B cell (primary cell): ENCODE data around the gene MLLT6. TPM values are rescaled to one million over a fixed set of nuclear protein-coding genes. Genes with fewer than 3 reads are reported as not detected.

Experiments
- ATAC-seq: fragments of 200-7000 bp; cut with Tn5 transposase; one replicate; pipeline ENCODE4 v1.10.0; 2021; ENCODE audit warnings: low read depth, mild to moderate bottlenecking, moderate number of reproducible peaks, moderate library complexity
- CTCF ChIA-PET: fragments of 350-600 bp; sonication (Branson Sonifier 250); formaldehyde crosslinking; loops from one replicate; lab custom pipeline; 2021; ENCODE audit warnings: antibody characterized with exemption, inconsistent platforms; lab: Charles Lee
- POLR2A ChIA-PET: fragments of 350-600 bp; sonication (Branson Sonifier 250); formaldehyde crosslinking; loops from one replicate; lab custom pipeline; 2021; ENCODE audit warnings: antibody characterized with exemption; lab: Charles Lee
- DNase-seq: peaks from one replicate; pipeline ENCODE4 v3.0.0; 2013
- H2AFZ ChIP-seq: 2 replicates; pipeline ENCODE4 v1.6.1; 2012; ENCODE audit warnings: mild to moderate bottlenecking, low read depth, low read length; ENCODE audit not compliant: insufficient read depth, poor library complexity, severe bottlenecking
- H3K27ac ChIP-seq, 2 donors: 1 replicate in 1 of 2; 2 replicates in 1 of 2; pipeline ENCODE4 v1.5.1; 2012 to 2013; ENCODE audit warnings: low read length in 2 of 2, mild to moderate bottlenecking in 2 of 2, moderate library complexity in 1 of 2
- H3K27me3 ChIP-seq, 4 experiments: fragments of 200-600 bp in 1 of 4; sonication (generic) in 1 of 4; replicated peaks in 1 of 4; 1 replicate in 2 of 4; 2 replicates in 2 of 4; pipeline versions ENCODE4 v1.6.1 to v1.7.0; 2013 to 2016; ENCODE audit warnings: low read length in 3 of 4, mild to moderate bottlenecking in 2 of 4, mixed read lengths in 1 of 4, moderate library complexity in 1 of 4; ENCODE audit not compliant: insufficient read depth in 4 of 4, control insufficient read depth in 3 of 4; ENCODE audit errors: control extremely low read depth in 1 of 4
- H3K36me3 ChIP-seq, 2 experiments: replicated peaks in 1 of 2; 1 replicate in 1 of 2; 2 replicates in 1 of 2; pipeline versions ENCODE4 v1.6.1 to v1.7.1; 2013; ENCODE audit warnings: low read length in 1 of 2; ENCODE audit not compliant: insufficient read depth in 2 of 2, control insufficient read depth in 1 of 2; ENCODE audit errors: control extremely low read depth in 1 of 2, extremely low read depth in 1 of 2
- H3K4me1 ChIP-seq, 2 donors: fragments of 200-600 bp in 1 of 2; sonication (generic) in 1 of 2; 1 replicate in 1 of 2; 2 replicates in 1 of 2; pipeline versions ENCODE4 v1.5.1 to v1.6.1; 2013 to 2017; ENCODE audit warnings: low read length in 2 of 2; ENCODE audit not compliant: control insufficient read depth in 2 of 2, insufficient read depth in 2 of 2
- H3K4me2 ChIP-seq: replicated peaks from 2 replicates; pipeline ENCODE3; 2012; ENCODE audit warnings: mild to moderate bottlenecking, low read depth, low read length; ENCODE audit not compliant: poor library complexity, severe bottlenecking
- H3K4me3 ChIP-seq, 5 experiments: fragments of 200-600 bp in 1 of 5; sonication (generic) in 1 of 5; 1 replicate in 3 of 5; 2 replicates in 2 of 5; pipeline versions ENCODE4 v1.5.1 to v1.7.0; 2011 to 2016; ENCODE audit warnings: low read length in 4 of 5, mild to moderate bottlenecking in 4 of 5, low read depth in 2 of 5, control low read depth in 1 of 5, moderate library complexity in 1 of 5; ENCODE audit not compliant: insufficient read depth in 1 of 5; ENCODE audit errors: control extremely low read depth in 1 of 5, extremely low read depth in 1 of 5
- H3K79me2 ChIP-seq: fragments of 200-600 bp; sonication (generic); one replicate; pipeline ENCODE4 v1.6.0; 2016; ENCODE audit warnings: low read length; ENCODE audit not compliant: control insufficient read depth, insufficient read depth
- H3K9ac ChIP-seq: fragments of 200-600 bp; sonication (generic); 2 replicates; pipeline ENCODE4 v1.6.1; 2017; ENCODE audit warnings: mild to moderate bottlenecking, low read length, moderate library complexity
- H3K9me3 ChIP-seq, 3 donors: one replicate each; pipeline versions ENCODE4 v1.6.1 to v1.7.1; 2013; ENCODE audit warnings: low read length in 2 of 3; ENCODE audit not compliant: control insufficient read depth in 2 of 3, insufficient read depth in 1 of 3; ENCODE audit errors: control extremely low read depth in 1 of 3
- H4K20me1 ChIP-seq: 2 replicates; pipeline ENCODE4 v1.6.0; 2012; ENCODE audit warnings: mild to moderate bottlenecking, low read length; ENCODE audit not compliant: insufficient read depth, control insufficient read depth, poor library complexity, severe bottlenecking
- H3K27ac Mint-ChIP-seq: one replicate; pipeline ENCODE4 v1.8.0; 2021; ENCODE audit warnings: mixed read lengths
- H3K27me3 Mint-ChIP-seq: one replicate; pipeline ENCODE4 v1.8.0; 2021; ENCODE audit warnings: mixed read lengths
- H3K4me1 Mint-ChIP-seq: one replicate; pipeline ENCODE4 v1.8.0; 2021; ENCODE audit warnings: mixed read lengths
- H3K4me3 Mint-ChIP-seq: one replicate; pipeline ENCODE4 v1.8.0; 2021; ENCODE audit warnings: mixed read lengths
- H3K9me3 Mint-ChIP-seq: one replicate; pipeline ENCODE4 v1.8.0; 2022; ENCODE audit warnings: mixed read lengths; ENCODE audit not compliant: insufficient read depth
- EZH2 ChIP-seq: IDR thresholded peaks from 2 replicates; pipeline ENCODE4 v1.6.1; 2012; ENCODE audit warnings: borderline replicate concordance, low read depth, mild to moderate bottlenecking, moderate library complexity, low read length; ENCODE audit not compliant: insufficient read depth, poor library complexity, severe bottlenecking
- WGBS: methylation state at CpG from one replicate; pipeline ENCODE4 v1.1.5; 2013; ENCODE audit warnings: missing lambda C conversion rate; ENCODE audit not compliant: insufficient coverage; 5-methylcytosine and 5-hydroxymethylcytosine counted together
- intact Hi-C: fragments of 100-400 bp; cut with micrococcal nuclease; formaldehyde crosslinking; loops from one replicate; pipeline ENCODE4 v1.10.0; 2022
- polyA plus RNA-seq: library from polyadenylated mRNA; depleted of rRNA; stranded (reverse); fragments of >200 nt; gene quantifications from 2 replicates; pipeline ENCODE4 v1.2.3, GENCODE V29; 2012
- total RNA-seq, 2 donors: library from RNA; stranded (reverse); fragments of 120-200 nt in 1 of 2; gene quantifications; 1 replicate in 1 of 2; 2 replicates in 1 of 2; pipeline versions ENCODE4 v1.2.3 to v1.2.4, GENCODE V29; 2013 to 2022
- TF ChIP-seq, protein P1 (sequence below): fragments of 200-600 bp; IDR thresholded peaks from one replicate; pipeline ENCODE4 v1.8.0; 2022; ENCODE audit warnings: antibody characterized with exemption, mild to moderate bottlenecking

Gene MLLT6
- total and polyA plus RNA-seq, 2 donors (not counting 1 experiment from before 2014, with no cell fraction given), result 165 to 288 TPM

DNA sequence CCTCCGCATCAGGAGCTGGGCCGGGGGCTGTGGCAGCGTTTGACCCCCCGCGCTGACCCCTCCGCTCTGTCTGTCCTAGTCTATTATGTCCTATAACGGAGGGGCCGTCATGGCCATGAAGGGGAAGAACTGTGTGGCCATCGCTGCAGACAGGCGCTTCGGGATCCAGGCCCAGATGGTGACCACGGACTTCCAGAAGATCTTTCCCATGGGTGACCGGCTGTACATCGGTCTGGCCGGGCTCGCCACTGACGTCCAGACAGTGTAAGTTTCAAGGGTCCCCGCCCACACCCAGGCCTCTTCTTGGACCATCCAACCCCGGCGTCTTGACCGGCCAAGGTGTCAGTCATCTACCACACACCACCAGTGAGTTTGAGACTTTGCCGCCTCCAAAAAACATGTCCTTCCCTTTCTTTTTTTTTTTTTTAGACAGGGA, 48.0 kb downstream of the MLLT6 start:
- peaks cover 0 to 9% (median 0%) of the 10 kb centered on the region in 3 donors for H3K9me3 ChIP-seq
- intact Hi-C loops, result loop anchor here (5.0 kb wide), 1 partner anchor 196 kb away; no protein-coding TSS in a partner anchor
- POLR2A ChIA-PET, result interaction anchor here (0.6 to 0.7 kb wide), 2 partner anchors 86 to 394 kb away, joined by 3 to 5 read pairs; no protein-coding TSS in a partner anchor
- 12% methylated on average over 22 of the region's 22 CpGs for WGBS
- H3K4me1 Mint-ChIP-seq, result peaks cover 43% of the 10 kb centered on the region
- H3K36me3 ChIP-seq, result peaks cover 0 to 27% of the 10 kb centered on the region in 2 experiments
- DNase-seq, result no peak
- peaks cover 48% of the 10 kb centered on the region for H3K79me2 ChIP-seq
- H3K9ac ChIP-seq, result peak overlapping the region; percentile 96
- H3K9me3 Mint-ChIP-seq, result no peaks in the 10 kb centered on the region
- H3K27me3 Mint-ChIP-seq, result peaks cover 21% of the 10 kb centered on the region
- peak overlapping the region; percentile 79 for H3K4me2 ChIP-seq
- H3K4me3 ChIP-seq, result peak overlapping the region; percentile 61 to 100 (median 97)
- H3K4me3 Mint-ChIP-seq, result peak overlapping the region; percentile 94
- CTCF ChIA-PET, result interaction anchor here (2.6 kb wide), 1 partner anchor 77 kb away, joined by 9 read pairs; no protein-coding TSS in a partner anchor
- peaks cover 43 to 52% of the 10 kb centered on the region in 2 donors for H3K4me1 ChIP-seq
- ATAC-seq, result no peak
- peaks cover 42% of the 10 kb centered on the region for H4K20me1 ChIP-seq
- H3K27ac ChIP-seq, result peak overlapping the region; percentile 88 to 95
- no peak for TF ChIP-seq EZH2
- TF ChIP-seq, protein P1, sequence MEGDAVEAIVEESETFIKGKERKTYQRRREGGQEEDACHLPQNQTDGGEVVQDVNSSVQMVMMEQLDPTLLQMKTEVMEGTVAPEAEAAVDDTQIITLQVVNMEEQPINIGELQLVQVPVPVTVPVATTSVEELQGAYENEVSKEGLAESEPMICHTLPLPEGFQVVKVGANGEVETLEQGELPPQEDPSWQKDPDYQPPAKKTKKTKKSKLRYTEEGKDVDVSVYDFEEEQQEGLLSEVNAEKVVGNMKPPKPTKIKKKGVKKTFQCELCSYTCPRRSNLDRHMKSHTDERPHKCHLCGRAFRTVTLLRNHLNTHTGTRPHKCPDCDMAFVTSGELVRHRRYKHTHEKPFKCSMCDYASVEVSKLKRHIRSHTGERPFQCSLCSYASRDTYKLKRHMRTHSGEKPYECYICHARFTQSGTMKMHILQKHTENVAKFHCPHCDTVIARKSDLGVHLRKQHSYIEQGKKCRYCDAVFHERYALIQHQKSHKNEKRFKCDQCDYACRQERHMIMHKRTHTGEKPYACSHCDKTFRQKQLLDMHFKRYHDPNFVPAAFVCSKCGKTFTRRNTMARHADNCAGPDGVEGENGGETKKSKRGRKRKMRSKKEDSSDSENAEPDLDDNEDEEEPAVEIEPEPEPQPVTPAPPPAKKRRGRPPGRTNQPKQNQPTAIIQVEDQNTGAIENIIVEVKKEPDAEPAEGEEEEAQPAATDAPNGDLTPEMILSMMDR, result no peak
- peak overlapping the region; percentile 16 for H3K27ac Mint-ChIP-seq
- H2AFZ ChIP-seq, result peak overlapping the region; percentile 98
- H3K27me3 ChIP-seq, result peaks cover 0 to 32% (median 24%) of the 10 kb centered on the region in 4 experiments

DNA sequence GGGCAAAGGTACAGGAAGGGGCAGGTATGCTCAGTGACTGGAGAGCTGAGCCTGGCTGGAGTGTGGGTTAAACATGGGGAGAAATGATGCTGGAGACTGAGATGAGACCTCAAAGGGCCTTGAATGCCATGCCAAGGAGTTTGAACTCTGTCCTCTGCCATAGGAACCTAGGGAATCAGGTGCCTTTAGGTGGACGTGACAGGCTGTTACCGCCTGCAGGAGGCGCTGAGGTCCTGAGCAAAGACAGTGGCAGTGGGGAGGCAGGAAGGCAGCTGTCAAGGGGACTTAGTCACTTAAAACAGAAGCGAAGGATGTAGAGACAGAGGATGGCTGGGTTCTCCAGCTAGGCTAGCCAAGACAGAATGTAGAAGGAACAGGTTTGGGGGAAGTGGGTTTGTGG, 56.5 kb downstream of the MLLT6 start:
- POLR2A ChIA-PET, result no interaction called here
- TF ChIP-seq, protein P1, result no peak
- no peak for TF ChIP-seq EZH2
- no peak overlapping the region for H3K4me2 ChIP-seq
- no peak overlapping the region for H2AFZ ChIP-seq
- H3K4me3 ChIP-seq, result no peak overlapping the region
- H3K9me3 ChIP-seq, result no peaks in the 10 kb centered on the region
- peaks cover 3 to 78% of the 10 kb centered on the region in 2 experiments for H3K36me3 ChIP-seq
- Mint-ChIP-seq H3K4me3 (no peak overlapping the region), H3K4me1 (peaks cover 4% of the 10 kb centered on the region), H3K9me3 (no peaks in the 10 kb centered on the region), H3K27me3 (no peaks in the 10 kb centered on the region), H3K27ac (no peak overlapping the region)
- CTCF ChIA-PET, result interaction anchor here (0.6 to 1.8 kb wide), 5 partner anchors 64 to 414 kb away, joined by 3 to 6 read pairs (median 3); no protein-coding TSS in a partner anchor
- 91% methylated on average over 4 of the region's 4 CpGs for WGBS
- ATAC-seq, result no peak
- no peak overlapping the region for H3K9ac ChIP-seq
- peak; percentile 36 for DNase-seq
- no peak overlapping the region for H3K27ac ChIP-seq
- no peaks in the 10 kb centered on the region for H3K27me3 ChIP-seq
- peaks cover 12% of the 10 kb centered on the region for H3K79me2 ChIP-seq
- peaks cover 13% of the 10 kb centered on the region for H4K20me1 ChIP-seq
- intact Hi-C loops, result no loop called here
- no peaks in the 10 kb centered on the region for H3K4me1 ChIP-seq
